Measurements from ENCODE around the gene STOM.

STOM gene

GRCh38 chr9:121308765-121309164, 61.3 kb downstream of the STOM start:
- no peak overlapping the region for H3K4me3 ChIP-seq (ENCODE audit: low read depth, low read length, poor library complexity, severe bottlenecking)
- H3K27ac ChIP-seq (ENCODE audit: low read depth, low read length, poor library complexity, severe bottlenecking), result no peak overlapping the region
- no peaks in the 10 kb centered on the region for H3K4me1 ChIP-seq (ENCODE audit: insufficient read depth, low read length, severe bottlenecking)
- no peak for TF ChIP-seq EZH2 (IDR thresholded peaks at IDR 0.05; ENCODE audit: borderline replicate concordance, low read length)
- TF ChIP-seq, protein P1, sequence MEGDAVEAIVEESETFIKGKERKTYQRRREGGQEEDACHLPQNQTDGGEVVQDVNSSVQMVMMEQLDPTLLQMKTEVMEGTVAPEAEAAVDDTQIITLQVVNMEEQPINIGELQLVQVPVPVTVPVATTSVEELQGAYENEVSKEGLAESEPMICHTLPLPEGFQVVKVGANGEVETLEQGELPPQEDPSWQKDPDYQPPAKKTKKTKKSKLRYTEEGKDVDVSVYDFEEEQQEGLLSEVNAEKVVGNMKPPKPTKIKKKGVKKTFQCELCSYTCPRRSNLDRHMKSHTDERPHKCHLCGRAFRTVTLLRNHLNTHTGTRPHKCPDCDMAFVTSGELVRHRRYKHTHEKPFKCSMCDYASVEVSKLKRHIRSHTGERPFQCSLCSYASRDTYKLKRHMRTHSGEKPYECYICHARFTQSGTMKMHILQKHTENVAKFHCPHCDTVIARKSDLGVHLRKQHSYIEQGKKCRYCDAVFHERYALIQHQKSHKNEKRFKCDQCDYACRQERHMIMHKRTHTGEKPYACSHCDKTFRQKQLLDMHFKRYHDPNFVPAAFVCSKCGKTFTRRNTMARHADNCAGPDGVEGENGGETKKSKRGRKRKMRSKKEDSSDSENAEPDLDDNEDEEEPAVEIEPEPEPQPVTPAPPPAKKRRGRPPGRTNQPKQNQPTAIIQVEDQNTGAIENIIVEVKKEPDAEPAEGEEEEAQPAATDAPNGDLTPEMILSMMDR (IDR thresholded peaks at IDR 0.05; ENCODE audit: low read length), result no peak
- H3K9me3 ChIP-seq (ENCODE audit: low read length), result no peaks in the 10 kb centered on the region
- no peaks in the 10 kb centered on the region for H3K79me2 ChIP-seq (ENCODE audit: insufficient read depth, low read length)
- no peak overlapping the region for H2AFZ ChIP-seq (ENCODE audit: low read length)
- H3K9ac ChIP-seq (ENCODE audit: low read length), result no peak overlapping the region
- H4K20me1 ChIP-seq (ENCODE audit: insufficient read depth, low read length), result no peaks in the 10 kb centered on the region
- H3K4me2 ChIP-seq (ENCODE audit: low read length), result no peak overlapping the region
- H3K27me3 ChIP-seq (ENCODE audit: insufficient read depth, low read length), result no peaks in the 10 kb centered on the region; the same call in 1 of the 2 replicates
- no peaks in the 10 kb centered on the region for H3K36me3 ChIP-seq (ENCODE audit: insufficient read depth, low read length)
- H3K9me2 ChIP-seq (ENCODE audit: low read depth, low read length), result no peaks in the 10 kb centered on the region
- H3F3A ChIP-seq (ENCODE audit: insufficient read depth, low read length), result no peaks in the 10 kb centered on the region

DNA sequence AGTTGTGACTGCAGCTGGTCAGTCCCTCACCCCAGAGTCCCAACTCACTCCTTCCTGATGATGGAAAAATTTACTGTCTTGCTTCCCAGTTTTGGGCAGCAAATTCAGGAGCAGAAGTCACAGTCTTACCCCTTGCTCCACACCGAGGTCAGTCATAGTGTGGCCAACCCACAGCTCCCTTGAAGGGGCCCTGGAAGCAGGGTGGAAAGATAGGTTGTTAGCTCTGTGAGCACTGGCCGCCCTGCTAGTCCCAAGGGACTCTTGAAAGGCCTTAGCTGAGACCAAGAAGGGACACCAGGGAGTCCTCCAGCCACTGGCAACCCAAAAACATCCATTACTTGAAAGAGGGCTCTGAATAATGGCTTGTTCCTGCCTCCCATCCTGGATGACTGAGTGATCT, 62.1 kb downstream of the STOM start:
- TF ChIP-seq EZH2 (IDR thresholded peaks at IDR 0.05; ENCODE audit: borderline replicate concordance, low read length), result no peak
- TF ChIP-seq, protein P1 (IDR thresholded peaks at IDR 0.05; ENCODE audit: low read length), result no peak
- Histone ChIP-seq H2AFZ (ENCODE audit: low read length) (no peak overlapping the region), H3K9ac (ENCODE audit: low read length) (no peak overlapping the region), H3K27ac (ENCODE audit: low read depth, low read length, poor library complexity, severe bottlenecking) (no peak overlapping the region), H3K9me3 (ENCODE audit: low read length) (no peaks in the 10 kb centered on the region), H3K4me1 (ENCODE audit: insufficient read depth, low read length, severe bottlenecking) (no peaks in the 10 kb centered on the region), H3K4me2 (ENCODE audit: low read length) (no peak overlapping the region), H3K27me3 (ENCODE audit: insufficient read depth, low read length) (no peaks in the 10 kb centered on the region; the same call in 1 of the 2 replicates), H4K20me1 (ENCODE audit: insufficient read depth, low read length) (no peaks in the 10 kb centered on the region), H3K4me3 (ENCODE audit: low read depth, low read length, poor library complexity, severe bottlenecking) (no peak overlapping the region), H3F3A (ENCODE audit: insufficient read depth, low read length) (no peaks in the 10 kb centered on the region), H3K9me2 (ENCODE audit: low read depth, low read length) (no peaks in the 10 kb centered on the region), H3K79me2 (ENCODE audit: insufficient read depth, low read length) (no peaks in the 10 kb centered on the region), H3K36me3 (ENCODE audit: insufficient read depth, low read length) (no peaks in the 10 kb centered on the region)

DNA sequence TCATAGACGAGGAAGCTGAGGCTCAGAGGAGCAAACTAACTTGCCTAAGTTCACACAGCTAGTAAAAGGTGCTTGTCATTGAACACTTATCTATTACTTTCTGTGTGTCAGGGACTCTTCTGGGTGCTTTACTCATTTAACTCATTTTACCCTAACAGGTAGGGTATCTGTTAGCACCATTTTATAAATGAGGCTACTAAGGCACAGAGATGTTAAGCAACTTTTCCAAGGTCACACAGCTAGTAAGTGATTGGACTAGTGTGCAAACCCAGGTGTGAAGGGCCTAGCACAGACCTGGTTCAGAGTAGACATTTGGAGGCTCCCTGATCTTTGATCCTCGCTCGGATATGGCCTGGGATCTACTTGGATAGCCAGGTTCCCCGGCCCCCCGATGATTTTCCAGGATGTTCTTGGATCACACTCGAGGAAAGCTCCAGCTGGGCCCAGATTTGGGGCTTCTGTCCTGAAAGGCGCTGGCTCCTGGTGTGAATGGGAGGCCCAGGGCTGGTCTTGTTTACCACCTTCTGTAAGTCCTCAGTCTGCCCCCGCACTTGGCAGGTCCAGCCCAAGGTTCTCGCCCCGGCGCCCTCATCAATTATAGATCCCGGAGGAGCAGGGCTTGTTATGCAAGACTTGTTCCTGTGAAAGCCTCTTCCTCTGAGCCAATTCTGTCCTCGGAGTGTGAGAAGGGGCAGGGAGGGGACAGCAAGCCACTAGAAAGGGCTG, 64.6 kb downstream of the STOM start:
- Histone ChIP-seq H2AFZ (ENCODE audit: low read length) (no peak overlapping the region), H3K27ac (ENCODE audit: low read depth, low read length, poor library complexity, severe bottlenecking) (no peak overlapping the region), H3K9ac (ENCODE audit: low read length) (no peak overlapping the region), H3K27me3 (ENCODE audit: insufficient read depth, low read length) (0 out of 2 replicates have a peak, but pooled peaks cover 2% of the 10 kb centered on the region), H3K79me2 (ENCODE audit: insufficient read depth, low read length) (no peaks in the 10 kb centered on the region), H3K4me1 (ENCODE audit: insufficient read depth, low read length, severe bottlenecking) (peaks cover 2% of the 10 kb centered on the region), H3F3A (ENCODE audit: insufficient read depth, low read length) (no peaks in the 10 kb centered on the region), H4K20me1 (ENCODE audit: insufficient read depth, low read length) (no peaks in the 10 kb centered on the region), H3K4me3 (ENCODE audit: low read depth, low read length, poor library complexity, severe bottlenecking) (no peak overlapping the region), H3K9me2 (ENCODE audit: low read depth, low read length) (no peaks in the 10 kb centered on the region), H3K4me2 (ENCODE audit: low read length) (no peak overlapping the region), H3K9me3 (ENCODE audit: low read length) (no peaks in the 10 kb centered on the region), H3K36me3 (ENCODE audit: insufficient read depth, low read length) (no peaks in the 10 kb centered on the region)
- TF ChIP-seq, protein P1 (IDR thresholded peaks at IDR 0.05; ENCODE audit: low read length), result no peak
- no peak for TF ChIP-seq EZH2 (IDR thresholded peaks at IDR 0.05; ENCODE audit: borderline replicate concordance, low read length)
